A549 (cell line): ENCODE measurements around the gene BMP4. TPM values are rescaled to one million over a fixed set of nuclear protein-coding genes. Genes with fewer than 3 reads are reported as not detected.

Experiments
- ATAC-seq, 2 experiments: fragments of 200-7000 bp in 1 of 2; fragments of >200 bp in 1 of 2; cut with Nextera tagmentation in 1 of 2; cut with Tn5 transposase in 1 of 2; 3 replicates each; pipeline versions ENCODE4 v1.8.0 to v1.9.1; 2018 to 2020; ENCODE audit warnings: mild to moderate bottlenecking in 1 of 2, moderate library complexity in 1 of 2
- CTCF ChIA-PET: fragments of 300-600 bp; sonication (Branson Sonifier 250); formaldehyde crosslinking; extraction: SDS; loops from one replicate; lab custom pipeline; 2021; ENCODE audit warnings: antibody characterized with exemption, inconsistent platforms; lab: Yijun Ruan, JAX
- POLR2A ChIA-PET: fragments of 350-600 bp; formaldehyde crosslinking; extraction: SDS; loops from one replicate; lab custom pipeline; 2021; ENCODE audit warnings: antibody characterized with exemption, inconsistent platforms; lab: Yijun Ruan, JAX
- DNase-seq, 2 experiments: peaks; one replicate each; pipeline versions ENCODE4 v3.0.0 to v3.0.0-alpha.2; 2011 to 2016; ENCODE audit warnings: low read depth in 1 of 2, low spot score in 1 of 2
- FAIRE-seq: peaks from 2 replicates; lab custom pipeline; 2011; peaks lifted over from hg19 to GRCh38; lab: Jason Lieb, UNC
- H3K27ac ChIP-seq, 2 experiments: fragments of >200 bp; sonication (Bioruptor Twin); formaldehyde crosslinking; 3 replicates each; pipeline ENCODE4 v1.5.1; 2016 to 2017
- H3K4me1 ChIP-seq: fragments of >200 bp; sonication (Bioruptor Twin); formaldehyde crosslinking; 3 replicates; pipeline ENCODE4 v1.6.1; 2016
- H3K4me2 ChIP-seq: fragments of >200 bp; sonication (Bioruptor Twin); formaldehyde crosslinking; 3 replicates; pipeline ENCODE4 v1.6.1; 2016
- H3K4me3 ChIP-seq: fragments of >200 bp; sonication (Bioruptor Twin); formaldehyde crosslinking; 3 replicates; pipeline ENCODE4 v1.5.1; 2016
- H3K9me3 ChIP-seq: fragments of >200 bp; sonication (Bioruptor Twin); formaldehyde crosslinking; 3 replicates; pipeline ENCODE4 v1.6.1; 2016
- ATOH8 ChIP-seq: fragments of 250-450 bp; sonication (Bioruptor Pico); IDR thresholded peaks from 2 replicates; pipeline ENCODE4 v1.5.0; 2020; ENCODE audit warnings: low read depth, mild to moderate bottlenecking, moderate library complexity
- CTCF ChIP-seq: fragments of >200 bp; sonication (Bioruptor Twin); formaldehyde crosslinking; IDR thresholded peaks from 3 replicates; pipeline ENCODE4 v1.5.1; 2016
- EHF ChIP-seq: fragments of 250-450 bp; sonication (Bioruptor Pico); IDR thresholded peaks from 2 replicates; pipeline ENCODE4 v1.5.0; 2020; ENCODE audit warnings: mild to moderate bottlenecking
- EP300 ChIP-seq, 2 experiments: fragments of >200 bp; sonication (Bioruptor Twin); formaldehyde crosslinking; IDR thresholded peaks; 2 replicates in 1 of 2; 3 replicates in 1 of 2; pipeline ENCODE4 v1.6.1; 2016 to 2017
- ESRRA ChIP-seq: fragments of 150-350 bp; IDR thresholded peaks from 2 replicates; pipeline ENCODE4 v1.6.1; 2014; ENCODE audit warnings: mild to moderate bottlenecking, low read length, borderline replicate concordance
- FOSB ChIP-seq: fragments of 250-450 bp; sonication (Bioruptor Pico); IDR thresholded peaks from 2 replicates; pipeline ENCODE4 v1.5.0; 2020; ENCODE audit warnings: mild to moderate bottlenecking, moderate library complexity
- FOXS1 ChIP-seq: fragments of 250-450 bp; sonication (Bioruptor Pico); IDR thresholded peaks from 2 replicates; pipeline ENCODE4 v1.5.0; 2020; ENCODE audit warnings: mild to moderate bottlenecking, moderate library complexity
- GATA3 ChIP-seq: IDR thresholded peaks from 2 replicates; pipeline ENCODE4 v1.6.1; 2012; ENCODE audit warnings: borderline replicate concordance
- HES2 ChIP-seq: fragments of >200 bp; sonication (Bioruptor Twin); formaldehyde crosslinking; IDR thresholded peaks from 2 replicates; pipeline ENCODE4 v1.6.1; 2016
- HEYL ChIP-seq: fragments of 250-450 bp; sonication (Bioruptor Pico); IDR thresholded peaks from 2 replicates; pipeline ENCODE4 v1.8.0; 2021; ENCODE audit warnings: mild to moderate bottlenecking, moderate library complexity
- KDM1A ChIP-seq: fragments of 200-600 bp; sonication (generic); IDR thresholded peaks from 2 replicates; pipeline ENCODE4 v1.6.1; 2016; ENCODE audit warnings: low read depth, mild to moderate bottlenecking
- MAZ ChIP-seq: fragments of 150-350 bp; IDR thresholded peaks from 2 replicates; pipeline ENCODE4 v1.6.1; 2014; ENCODE audit warnings: antibody characterized with exemption, low read depth, low read length, borderline replicate concordance
- NFE2L2 ChIP-seq: fragments of 150-350 bp; conservative IDR thresholded peaks from 2 replicates; pipeline ENCODE4 v1.6.1; 2014; ENCODE audit warnings: low read length
- PHF8 ChIP-seq: fragments of 200-600 bp; sonication (generic); IDR thresholded peaks from 2 replicates; pipeline ENCODE4 v1.6.1; 2016; ENCODE audit warnings: low read depth, mild to moderate bottlenecking, antibody characterized with exemption, moderate library complexity, borderline replicate concordance
- TFCP2L1 ChIP-seq: fragments of 250-450 bp; sonication (Bioruptor Pico); IDR thresholded peaks from 2 replicates; pipeline ENCODE4 v1.5.0; 2021; ENCODE audit warnings: mild to moderate bottlenecking
- TP53 ChIP-seq: fragments of 250-450 bp; sonication (Bioruptor Pico); IDR thresholded peaks from 2 replicates; pipeline ENCODE4 v1.5.0; 2021; ENCODE audit warnings: mild to moderate bottlenecking, moderate library complexity
- ZSCAN20 ChIP-seq: fragments of 250-450 bp; sonication (Bioruptor Pico); IDR thresholded peaks from 2 replicates; pipeline ENCODE4 v1.8.0; 2022; ENCODE audit warnings: mild to moderate bottlenecking, moderate library complexity
- WGBS: methylation state at CpG from one replicate; pipeline ENCODE4 v1.1.6; 2017; ENCODE audit errors: missing lambda C conversion rate; 5-methylcytosine and 5-hydroxymethylcytosine counted together
- polyA plus RNA-seq, 4 experiments: library from polyadenylated mRNA; depleted of rRNA in 3 of 4; stranded (reverse); fragments of >200 nt; fragmentation: RNase III in 1 of 4; extraction: RNeasy Plus Mini Kit Qiagen cat#74134 plus additional on column Dnase treatment in 1 of 4; gene quantifications; 2 replicates in 3 of 4; 3 replicates in 1 of 4; pipeline ENCODE4 v1.2.3, GENCODE V29; 2011 to 2017
- TF ChIP-seq, protein P1 (sequence below): IDR thresholded peaks from 2 replicates; pipeline ENCODE4 v1.6.1; 2012
- TF ChIP-seq, protein P2 (sequence below): fragments of 200-600 bp; sonication (generic); IDR thresholded peaks from 2 replicates; pipeline ENCODE4 v1.6.1; 2016; ENCODE audit warnings: antibody characterized with exemption, mild to moderate bottlenecking, moderate library complexity
- TF ChIP-seq, protein P3 (sequence below): IDR thresholded peaks from 2 replicates; pipeline ENCODE4 v1.6.1; 2012; ENCODE audit warnings: low read depth, borderline replicate concordance
- TF ChIP-seq, protein P4 (sequence below): fragments of >200 bp; sonication (Bioruptor Twin); formaldehyde crosslinking; IDR thresholded peaks from 3 replicates; pipeline ENCODE4 v1.6.1; 2016

The BMP4 gene
- polyA plus RNA-seq, 2 of the 4 experiments (the other 2 are of a cell fraction), result 4.1 to 8.9 TPM

DNA sequence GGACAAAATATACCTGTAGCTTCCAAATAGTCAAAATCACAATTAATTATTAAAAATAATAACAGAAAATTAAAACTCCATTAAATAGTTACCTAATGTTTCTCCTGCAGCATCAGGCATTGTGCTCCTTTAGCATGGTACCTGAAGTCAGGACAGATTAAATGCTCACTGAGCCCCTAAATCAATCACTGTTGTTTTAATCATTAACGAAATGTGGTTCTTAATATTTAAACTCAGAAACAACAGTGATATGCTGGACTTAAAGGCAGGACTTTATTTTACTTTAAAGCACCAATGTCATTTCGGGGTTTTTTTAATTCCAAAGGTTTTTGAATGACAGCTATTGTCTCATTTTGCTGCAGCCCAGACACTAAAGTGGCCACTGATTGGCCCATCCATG, 2.0 kb upstream of the BMP4 start:
- FAIRE-seq (no peak), DNase-seq (no peak), ATAC-seq (no peak)
- WGBS, result 76% methylated on average over 2 of the region's 2 CpGs
- H3K4me1 ChIP-seq, result peaks cover 5% of the 10 kb centered on the region; the same call in 1 of the 3 replicates
- no peak overlapping the region for H3K4me2 ChIP-seq
- no peak overlapping the region for H3K4me3 ChIP-seq
- no peak overlapping the region for H3K27ac ChIP-seq
- POLR2A ChIA-PET, result no interaction called here
- TF ChIP-seq GATA3, result no peak
- TF ChIP-seq CTCF, result no peak
- no peak for TF ChIP-seq MAZ
- TF ChIP-seq NFE2L2, result no peak
- no peak for TF ChIP-seq PHF8
- TF ChIP-seq EP300 (IDR thresholded peaks at IDR 0.05), result no peak
- no peak for TF ChIP-seq FOSB (CRISPR knock-in tag)
- TF ChIP-seq, protein P1, sequence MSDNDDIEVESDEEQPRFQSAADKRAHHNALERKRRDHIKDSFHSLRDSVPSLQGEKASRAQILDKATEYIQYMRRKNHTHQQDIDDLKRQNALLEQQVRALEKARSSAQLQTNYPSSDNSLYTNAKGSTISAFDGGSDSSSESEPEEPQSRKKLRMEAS, result no peak
- H3K9me3 ChIP-seq, result no peaks in the 10 kb centered on the region
- CTCF ChIA-PET, result interaction anchor here (1.6 to 2.1 kb wide), 2 partner anchors 42 to 371 kb away, joined by 3 to 7 read pairs; no protein-coding TSS in a partner anchor

DNA sequence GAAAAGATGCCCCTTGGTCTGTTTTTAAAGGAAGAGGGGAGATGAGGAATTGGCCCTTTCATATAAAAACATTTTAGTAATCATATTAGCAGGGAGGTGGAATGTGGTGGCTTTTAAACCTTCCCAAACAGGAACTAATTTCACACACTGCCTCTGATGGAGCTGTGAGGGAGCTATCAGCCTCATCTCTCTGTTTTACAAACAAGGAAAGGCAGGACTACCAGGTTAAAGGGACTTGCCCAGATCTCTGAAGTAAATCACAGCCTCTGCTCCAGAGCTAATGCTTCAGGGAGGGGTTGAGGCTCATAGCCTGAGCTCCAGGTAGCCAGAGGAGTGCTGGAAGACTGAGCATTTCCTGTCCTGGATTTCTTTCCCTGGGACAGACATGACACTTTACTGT, 1.1 kb upstream of the BMP4 start:
- ChIA-PET POLR2A (no interaction called here), CTCF (interaction anchor here (1.8 to 5.2 kb wide), 3 partner anchors 28 to 418 kb away, joined by 6 to 23 read pairs (median 7); no protein-coding TSS in a partner anchor)
- DNase-seq, result no peak
- Histone ChIP-seq H3K9me3 (no peaks in the 10 kb centered on the region), H3K27ac (no peak overlapping the region; a peak in 1 of 6 replicates), H3K4me1 (peaks cover 5% of the 10 kb centered on the region; the same call in 1 of the 3 replicates), H3K4me2 (no peak overlapping the region), H3K4me3 (no peak overlapping the region)
- FAIRE-seq, result no peak
- no peak for ATAC-seq
- TF ChIP-seq FOSB (CRISPR knock-in tag) (no peak), TP53 (no peak), HEYL (CRISPR knock-in tag) (no peak), ZSCAN20 (CRISPR knock-in tag) (no peak), EHF (CRISPR knock-in tag) (no peak), HES2 (no peak), FOXS1 (CRISPR knock-in tag) (no peak), GATA3 (no peak), ESRRA (no peak), TFCP2L1 (CRISPR knock-in tag) (no peak), ATOH8 (no peak), KDM1A (no peak)
- TF ChIP-seq, protein P2, sequence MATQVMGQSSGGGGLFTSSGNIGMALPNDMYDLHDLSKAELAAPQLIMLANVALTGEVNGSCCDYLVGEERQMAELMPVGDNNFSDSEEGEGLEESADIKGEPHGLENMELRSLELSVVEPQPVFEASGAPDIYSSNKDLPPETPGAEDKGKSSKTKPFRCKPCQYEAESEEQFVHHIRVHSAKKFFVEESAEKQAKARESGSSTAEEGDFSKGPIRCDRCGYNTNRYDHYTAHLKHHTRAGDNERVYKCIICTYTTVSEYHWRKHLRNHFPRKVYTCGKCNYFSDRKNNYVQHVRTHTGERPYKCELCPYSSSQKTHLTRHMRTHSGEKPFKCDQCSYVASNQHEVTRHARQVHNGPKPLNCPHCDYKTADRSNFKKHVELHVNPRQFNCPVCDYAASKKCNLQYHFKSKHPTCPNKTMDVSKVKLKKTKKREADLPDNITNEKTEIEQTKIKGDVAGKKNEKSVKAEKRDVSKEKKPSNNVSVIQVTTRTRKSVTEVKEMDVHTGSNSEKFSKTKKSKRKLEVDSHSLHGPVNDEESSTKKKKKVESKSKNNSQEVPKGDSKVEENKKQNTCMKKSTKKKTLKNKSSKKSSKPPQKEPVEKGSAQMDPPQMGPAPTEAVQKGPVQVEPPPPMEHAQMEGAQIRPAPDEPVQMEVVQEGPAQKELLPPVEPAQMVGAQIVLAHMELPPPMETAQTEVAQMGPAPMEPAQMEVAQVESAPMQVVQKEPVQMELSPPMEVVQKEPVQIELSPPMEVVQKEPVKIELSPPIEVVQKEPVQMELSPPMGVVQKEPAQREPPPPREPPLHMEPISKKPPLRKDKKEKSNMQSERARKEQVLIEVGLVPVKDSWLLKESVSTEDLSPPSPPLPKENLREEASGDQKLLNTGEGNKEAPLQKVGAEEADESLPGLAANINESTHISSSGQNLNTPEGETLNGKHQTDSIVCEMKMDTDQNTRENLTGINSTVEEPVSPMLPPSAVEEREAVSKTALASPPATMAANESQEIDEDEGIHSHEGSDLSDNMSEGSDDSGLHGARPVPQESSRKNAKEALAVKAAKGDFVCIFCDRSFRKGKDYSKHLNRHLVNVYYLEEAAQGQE, result no peak
- TF ChIP-seq, protein P3, sequence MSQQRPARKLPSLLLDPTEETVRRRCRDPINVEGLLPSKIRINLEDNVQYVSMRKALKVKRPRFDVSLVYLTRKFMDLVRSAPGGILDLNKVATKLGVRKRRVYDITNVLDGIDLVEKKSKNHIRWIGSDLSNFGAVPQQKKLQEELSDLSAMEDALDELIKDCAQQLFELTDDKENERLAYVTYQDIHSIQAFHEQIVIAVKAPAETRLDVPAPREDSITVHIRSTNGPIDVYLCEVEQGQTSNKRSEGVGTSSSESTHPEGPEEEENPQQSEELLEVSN, result no peak
- TF ChIP-seq, protein P4, sequence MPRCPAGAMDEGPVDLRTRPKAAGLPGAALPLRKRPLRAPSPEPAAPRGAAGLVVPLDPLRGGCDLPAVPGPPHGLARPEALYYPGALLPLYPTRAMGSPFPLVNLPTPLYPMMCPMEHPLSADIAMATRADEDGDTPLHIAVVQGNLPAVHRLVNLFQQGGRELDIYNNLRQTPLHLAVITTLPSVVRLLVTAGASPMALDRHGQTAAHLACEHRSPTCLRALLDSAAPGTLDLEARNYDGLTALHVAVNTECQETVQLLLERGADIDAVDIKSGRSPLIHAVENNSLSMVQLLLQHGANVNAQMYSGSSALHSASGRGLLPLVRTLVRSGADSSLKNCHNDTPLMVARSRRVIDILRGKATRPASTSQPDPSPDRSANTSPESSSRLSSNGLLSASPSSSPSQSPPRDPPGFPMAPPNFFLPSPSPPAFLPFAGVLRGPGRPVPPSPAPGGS, result no peak
- TF ChIP-seq, all 56 proteins: peak for 0
